H1 (cell line): ENCODE results near the gene NKX2-8. TPM values are rescaled to one million over a fixed set of nuclear protein-coding genes. Genes with fewer than 3 reads are reported as not detected.

Experiments
- BCL11A ChIP-seq, 2 experiments: IDR thresholded peaks; one replicate each; pipeline ENCODE4 v1.6.1; 2011; ENCODE audit warnings: low read depth in 2 of 2, low read length in 2 of 2, mild to moderate bottlenecking in 2 of 2
- CBX8 ChIP-seq: fragments of 300-800, 300-1000 bp; sonication (generic); IDR thresholded peaks from 2 replicates; pipeline ENCODE4 v1.7.1; 2016; ENCODE audit warnings: low read depth, low read length, borderline replicate concordance
- CREB1 ChIP-seq: IDR thresholded peaks from 2 replicates; pipeline ENCODE4 v1.6.1; 2012; ENCODE audit warnings: inconsistent platforms
- KDM1A ChIP-seq: fragments of 200-600, 300-600 bp; sonication (generic); IDR thresholded peaks from 2 replicates; pipeline ENCODE4 v1.7.1; 2016; ENCODE audit warnings: mild to moderate bottlenecking, low read length, borderline replicate concordance
- KDM4A ChIP-seq: IDR thresholded peaks from one replicate; pipeline ENCODE4 v1.7.1; 2012; ENCODE audit warnings: low read depth, mild to moderate bottlenecking, moderate library complexity, low read length, inconsistent platforms; ENCODE audit not compliant: severe bottlenecking
- MAX ChIP-seq: IDR thresholded peaks from 2 replicates; pipeline ENCODE4 v1.6.1; 2012; ENCODE audit warnings: inconsistent platforms
- SAP30 ChIP-seq: fragments of 300-600 bp; sonication (generic); IDR thresholded peaks from 2 replicates; pipeline ENCODE4 v1.7.1; 2012; ENCODE audit warnings: low read length, moderate library complexity, mild to moderate bottlenecking, inconsistent platforms; ENCODE audit not compliant: insufficient read depth, insufficient replicate concordance
- SUZ12 ChIP-seq: fragments of 200-600 bp; sonication (generic); IDR thresholded peaks from 2 replicates; pipeline ENCODE4 v1.6.1; 2012; ENCODE audit warnings: mild to moderate bottlenecking, inconsistent platforms, low read length, moderate library complexity, mixed read lengths
- polyA plus RNA-seq, 7 experiments: library from polyadenylated mRNA; depleted of rRNA in 3 of 7; stranded (reverse) in 5 of 7; unstranded in 2 of 7; fragments of >200 nt in 5 of 7; fragments of 200-250 nt in 2 of 7; gene quantifications; 1 replicate in 5 of 7; 2 replicates in 1 of 7; 4 replicates in 1 of 7; pipeline versions ENCODE4 v1.2.1 to v1.2.3, GENCODE V29; 2011 to 2013; ENCODE audit warnings: missing spikeins in 2 of 7, mixed read lengths in 2 of 7
- total RNA-seq: library from RNA; stranded (reverse); fragmentation: NEBNext Ultra II Directional; extraction: Animal tissue kit (Norgen Biotek cat#: 25700); gene quantifications from 2 replicates; pipeline ENCODE4 v1.2.1, GENCODE V29; 2021
- TF ChIP-seq, protein P1 (sequence below): fragments of 300-600 bp; sonication (generic); IDR thresholded peaks from 2 replicates; pipeline ENCODE4 v1.7.1; 2012; ENCODE audit warnings: low read length, moderate library complexity, mild to moderate bottlenecking, inconsistent platforms; ENCODE audit not compliant: insufficient replicate concordance

Gene NKX2-8
- total and polyA plus RNA-seq, 2 of the 8 experiments (the other 6 are each of a cell fraction or from before 2014, with no cell fraction given) = not detected

- TF ChIP-seq CBX8 = no peak
- TF ChIP-seq, protein P1, sequence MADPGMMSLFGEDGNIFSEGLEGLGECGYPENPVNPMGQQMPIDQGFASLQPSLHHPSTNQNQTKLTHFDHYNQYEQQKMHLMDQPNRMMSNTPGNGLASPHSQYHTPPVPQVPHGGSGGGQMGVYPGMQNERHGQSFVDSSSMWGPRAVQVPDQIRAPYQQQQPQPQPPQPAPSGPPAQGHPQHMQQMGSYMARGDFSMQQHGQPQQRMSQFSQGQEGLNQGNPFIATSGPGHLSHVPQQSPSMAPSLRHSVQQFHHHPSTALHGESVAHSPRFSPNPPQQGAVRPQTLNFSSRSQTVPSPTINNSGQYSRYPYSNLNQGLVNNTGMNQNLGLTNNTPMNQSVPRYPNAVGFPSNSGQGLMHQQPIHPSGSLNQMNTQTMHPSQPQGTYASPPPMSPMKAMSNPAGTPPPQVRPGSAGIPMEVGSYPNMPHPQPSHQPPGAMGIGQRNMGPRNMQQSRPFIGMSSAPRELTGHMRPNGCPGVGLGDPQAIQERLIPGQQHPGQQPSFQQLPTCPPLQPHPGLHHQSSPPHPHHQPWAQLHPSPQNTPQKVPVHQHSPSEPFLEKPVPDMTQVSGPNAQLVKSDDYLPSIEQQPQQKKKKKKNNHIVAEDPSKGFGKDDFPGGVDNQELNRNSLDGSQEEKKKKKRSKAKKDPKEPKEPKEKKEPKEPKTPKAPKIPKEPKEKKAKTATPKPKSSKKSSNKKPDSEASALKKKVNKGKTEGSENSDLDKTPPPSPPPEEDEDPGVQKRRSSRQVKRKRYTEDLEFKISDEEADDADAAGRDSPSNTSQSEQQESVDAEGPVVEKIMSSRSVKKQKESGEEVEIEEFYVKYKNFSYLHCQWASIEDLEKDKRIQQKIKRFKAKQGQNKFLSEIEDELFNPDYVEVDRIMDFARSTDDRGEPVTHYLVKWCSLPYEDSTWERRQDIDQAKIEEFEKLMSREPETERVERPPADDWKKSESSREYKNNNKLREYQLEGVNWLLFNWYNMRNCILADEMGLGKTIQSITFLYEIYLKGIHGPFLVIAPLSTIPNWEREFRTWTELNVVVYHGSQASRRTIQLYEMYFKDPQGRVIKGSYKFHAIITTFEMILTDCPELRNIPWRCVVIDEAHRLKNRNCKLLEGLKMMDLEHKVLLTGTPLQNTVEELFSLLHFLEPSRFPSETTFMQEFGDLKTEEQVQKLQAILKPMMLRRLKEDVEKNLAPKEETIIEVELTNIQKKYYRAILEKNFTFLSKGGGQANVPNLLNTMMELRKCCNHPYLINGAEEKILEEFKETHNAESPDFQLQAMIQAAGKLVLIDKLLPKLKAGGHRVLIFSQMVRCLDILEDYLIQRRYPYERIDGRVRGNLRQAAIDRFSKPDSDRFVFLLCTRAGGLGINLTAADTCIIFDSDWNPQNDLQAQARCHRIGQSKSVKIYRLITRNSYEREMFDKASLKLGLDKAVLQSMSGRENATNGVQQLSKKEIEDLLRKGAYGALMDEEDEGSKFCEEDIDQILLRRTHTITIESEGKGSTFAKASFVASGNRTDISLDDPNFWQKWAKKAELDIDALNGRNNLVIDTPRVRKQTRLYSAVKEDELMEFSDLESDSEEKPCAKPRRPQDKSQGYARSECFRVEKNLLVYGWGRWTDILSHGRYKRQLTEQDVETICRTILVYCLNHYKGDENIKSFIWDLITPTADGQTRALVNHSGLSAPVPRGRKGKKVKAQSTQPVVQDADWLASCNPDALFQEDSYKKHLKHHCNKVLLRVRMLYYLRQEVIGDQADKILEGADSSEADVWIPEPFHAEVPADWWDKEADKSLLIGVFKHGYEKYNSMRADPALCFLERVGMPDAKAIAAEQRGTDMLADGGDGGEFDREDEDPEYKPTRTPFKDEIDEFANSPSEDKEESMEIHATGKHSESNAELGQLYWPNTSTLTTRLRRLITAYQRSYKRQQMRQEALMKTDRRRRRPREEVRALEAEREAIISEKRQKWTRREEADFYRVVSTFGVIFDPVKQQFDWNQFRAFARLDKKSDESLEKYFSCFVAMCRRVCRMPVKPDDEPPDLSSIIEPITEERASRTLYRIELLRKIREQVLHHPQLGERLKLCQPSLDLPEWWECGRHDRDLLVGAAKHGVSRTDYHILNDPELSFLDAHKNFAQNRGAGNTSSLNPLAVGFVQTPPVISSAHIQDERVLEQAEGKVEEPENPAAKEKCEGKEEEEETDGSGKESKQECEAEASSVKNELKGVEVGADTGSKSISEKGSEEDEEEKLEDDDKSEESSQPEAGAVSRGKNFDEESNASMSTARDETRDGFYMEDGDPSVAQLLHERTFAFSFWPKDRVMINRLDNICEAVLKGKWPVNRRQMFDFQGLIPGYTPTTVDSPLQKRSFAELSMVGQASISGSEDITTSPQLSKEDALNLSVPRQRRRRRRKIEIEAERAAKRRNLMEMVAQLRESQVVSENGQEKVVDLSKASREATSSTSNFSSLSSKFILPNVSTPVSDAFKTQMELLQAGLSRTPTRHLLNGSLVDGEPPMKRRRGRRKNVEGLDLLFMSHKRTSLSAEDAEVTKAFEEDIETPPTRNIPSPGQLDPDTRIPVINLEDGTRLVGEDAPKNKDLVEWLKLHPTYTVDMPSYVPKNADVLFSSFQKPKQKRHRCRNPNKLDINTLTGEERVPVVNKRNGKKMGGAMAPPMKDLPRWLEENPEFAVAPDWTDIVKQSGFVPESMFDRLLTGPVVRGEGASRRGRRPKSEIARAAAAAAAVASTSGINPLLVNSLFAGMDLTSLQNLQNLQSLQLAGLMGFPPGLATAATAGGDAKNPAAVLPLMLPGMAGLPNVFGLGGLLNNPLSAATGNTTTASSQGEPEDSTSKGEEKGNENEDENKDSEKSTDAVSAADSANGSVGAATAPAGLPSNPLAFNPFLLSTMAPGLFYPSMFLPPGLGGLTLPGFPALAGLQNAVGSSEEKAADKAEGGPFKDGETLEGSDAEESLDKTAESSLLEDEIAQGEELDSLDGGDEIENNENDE = no peak
- peak; percentile 97 for TF ChIP-seq SUZ12
- TF ChIP-seq KDM1A = no peak
- 0 out of 2 replicates have a peak, but pooled peaks have one; percentile 35 for TF ChIP-seq CREB1
- no peak for TF ChIP-seq SAP30
- TF ChIP-seq KDM4A = peak; percentile 67
- TF ChIP-seq BCL11A (IDR thresholded peaks at IDR 0.05; ENCODE audit: low read depth in 2 of 2, low read length in 2 of 2) = no peak
- no peak for TF ChIP-seq MAX
These were observed 1.3 kb downstream of the NKX2-8 start (continued) for GRCh38 chr14:36580856-36581831.
